Activated naive CD4-positive, alpha-beta T cell treated with anti-CD3 and anti-CD28 coated beads, Interleukin-2, amount 50 U/mL, for 72 hours (primary cell): ENCODE data around the gene GBP2. TPM values are rescaled to one million over a fixed set of nuclear protein-coding genes. Genes with fewer than 3 reads are reported as not detected.
"Not testable (repeated sequence)": the region's sequence is repeated elsewhere in the genome, so short reads cannot be mapped to it uniquely, and the experiment has no call there.

Source experiments
- ATAC-seq, 2 donors: fragments of 150-1000 bp; cut with Tn5 transposase; 2 replicates each; pipeline ENCODE4 v1.10.0; 2021; ENCODE audit warnings: mild to moderate bottlenecking in 2 of 2, moderate library complexity in 2 of 2
- DNase-seq, 2 donors: peaks; one replicate each; pipeline ENCODE4 v3.0.0; 2021 to 2022; ENCODE audit warnings: low spot score in 2 of 2
- H3K27ac Mint-ChIP-seq, 2 donors: one replicate each; pipeline ENCODE4 v1.8.0; 2022; ENCODE audit warnings: mild to moderate bottlenecking in 2 of 2, mixed read lengths in 2 of 2
- H3K36me3 Mint-ChIP-seq, 2 donors: one replicate each; pipeline ENCODE4 v1.8.0; 2022; ENCODE audit warnings: mixed read lengths in 2 of 2
- H3K9me3 Mint-ChIP-seq, 2 donors: one replicate each; pipeline ENCODE4 v1.8.0; 2022; ENCODE audit warnings: mixed read lengths in 2 of 2
- total RNA-seq, 2 donors: library from RNA; stranded (reverse); gene quantifications; one replicate each; pipeline ENCODE4 v1.2.3, GENCODE V29; 2022

GBP2 gene
- total RNA-seq, 2 donors from 2014 or later = 279 to 294 TPM

GRCh38 chr1:89089962-89090361 is 36.0 kb downstream of the GBP2 start:
- no peak for DNase-seq
- Mint-ChIP-seq H3K36me3 (no peaks in the 10 kb centered on the region), H3K9me3 (no peaks in the 10 kb centered on the region), H3K27ac (no peak overlapping the region)
- peak; percentile 37 to 51 for ATAC-seq

DNA sequence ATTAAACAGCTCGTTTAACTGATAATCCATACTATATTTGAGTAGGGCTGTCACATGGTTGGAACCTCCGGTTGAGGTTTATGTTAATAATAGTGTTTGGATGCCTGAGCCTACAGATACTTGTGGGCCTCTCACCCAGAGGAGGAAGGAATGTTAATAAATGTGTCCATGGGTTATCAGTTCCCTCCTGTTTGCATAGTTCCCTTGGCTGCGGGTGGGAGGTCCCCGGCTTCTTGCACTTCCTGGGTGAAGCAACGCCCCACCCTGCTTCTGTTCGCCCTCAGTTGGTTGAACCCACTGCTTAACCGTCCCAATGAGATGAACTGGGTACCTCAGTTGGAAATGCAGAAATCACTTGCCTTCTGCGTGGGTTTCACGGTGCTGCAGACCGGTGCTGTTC is 37.3 kb downstream of the GBP2 start:
- Mint-ChIP-seq H3K27ac (no peak overlapping the region), H3K36me3 (no peaks in the 10 kb centered on the region), H3K9me3 (no peaks in the 10 kb centered on the region)
- no peak for DNase-seq
- ATAC-seq = no peak

DNA sequence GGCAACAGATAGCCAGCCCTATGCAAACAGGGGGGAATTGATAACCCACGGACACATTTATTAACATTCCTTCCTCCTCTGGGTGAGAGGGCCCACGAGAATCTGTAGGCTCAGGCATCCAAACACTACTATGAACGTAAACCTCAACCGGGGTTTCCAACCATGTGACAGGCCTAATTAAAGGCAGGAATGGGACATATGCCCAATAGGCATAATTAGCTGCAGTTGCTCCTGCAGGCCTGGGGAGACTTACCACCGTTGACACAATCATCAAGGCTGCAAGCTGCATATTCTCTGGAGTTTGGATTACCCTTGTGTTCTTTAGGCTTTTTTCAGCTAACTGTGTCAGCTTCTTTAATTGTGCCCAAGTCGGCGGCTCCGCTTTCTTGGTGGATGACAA is 38.7 kb downstream of the GBP2 start:
- H3K27ac Mint-ChIP-seq = no peak overlapping the region
- no peak for ATAC-seq

DNA sequence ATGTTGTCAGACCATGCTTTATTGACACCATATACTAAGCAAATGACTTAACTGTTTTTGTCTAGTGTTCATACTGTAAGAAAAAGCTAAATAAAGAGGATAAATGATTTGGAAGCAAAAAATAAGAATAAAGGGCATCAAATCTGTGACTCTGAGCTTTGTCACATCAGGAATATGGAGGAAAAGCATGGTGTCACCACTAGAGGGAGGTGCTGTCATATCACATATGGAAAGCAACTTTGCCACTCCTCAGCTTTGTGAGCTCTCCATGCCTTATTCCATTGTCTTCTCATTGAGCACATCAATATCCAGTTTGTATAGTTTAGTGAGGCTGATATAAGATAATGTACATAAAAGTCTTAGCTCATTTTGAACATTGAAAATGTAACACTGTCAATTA is 40.1 kb downstream of the GBP2 start:
- Mint-ChIP-seq H3K36me3 (no peaks in the 10 kb centered on the region), H3K9me3 (no peaks in the 10 kb centered on the region), H3K27ac (no peak overlapping the region)
- DNase-seq (peak in 1 of 2 donors; percentile 59), ATAC-seq (peak; percentile 68 to 81)

More for the DNA sequence above, 38.7 kb downstream of the GBP2 start:
- no peaks in the 10 kb centered on the region for H3K9me3 Mint-ChIP-seq
- no peaks in the 10 kb centered on the region for H3K36me3 Mint-ChIP-seq
- DNase-seq = no peak

GRCh38 chr1:89081005-89081404 is 44.9 kb downstream of the GBP2 start:
- Mint-ChIP-seq H3K27ac (no peak overlapping the region), H3K36me3 (peaks cover 8 to 10% of the 10 kb centered on the region in 2 donors), H3K9me3 (peaks cover 0 to 11% of the 10 kb centered on the region in 2 donors)
- DNase-seq (no peak), ATAC-seq (no peak)

DNA sequence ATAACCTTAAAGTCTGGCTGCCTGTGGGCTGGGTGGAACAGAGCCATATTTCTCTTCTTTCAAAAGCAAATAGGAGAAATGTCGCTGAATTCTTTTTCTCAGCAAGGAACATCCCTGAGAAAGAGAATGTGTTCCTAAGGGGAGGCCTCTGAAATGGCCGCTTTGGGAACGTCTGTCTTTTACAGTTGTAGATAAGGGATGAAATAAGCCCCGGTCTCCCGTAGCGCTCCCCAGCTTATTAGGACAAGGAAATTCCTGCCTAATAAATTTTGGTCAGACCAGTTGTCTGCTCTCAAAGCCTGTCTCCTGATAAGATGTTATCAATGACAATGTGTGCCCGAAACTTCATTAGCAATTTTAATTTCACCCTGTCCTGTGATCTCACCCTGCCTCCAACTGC is 45.8 kb downstream of the GBP2 start:
- ATAC-seq = not testable (repeated sequence)

DNA sequence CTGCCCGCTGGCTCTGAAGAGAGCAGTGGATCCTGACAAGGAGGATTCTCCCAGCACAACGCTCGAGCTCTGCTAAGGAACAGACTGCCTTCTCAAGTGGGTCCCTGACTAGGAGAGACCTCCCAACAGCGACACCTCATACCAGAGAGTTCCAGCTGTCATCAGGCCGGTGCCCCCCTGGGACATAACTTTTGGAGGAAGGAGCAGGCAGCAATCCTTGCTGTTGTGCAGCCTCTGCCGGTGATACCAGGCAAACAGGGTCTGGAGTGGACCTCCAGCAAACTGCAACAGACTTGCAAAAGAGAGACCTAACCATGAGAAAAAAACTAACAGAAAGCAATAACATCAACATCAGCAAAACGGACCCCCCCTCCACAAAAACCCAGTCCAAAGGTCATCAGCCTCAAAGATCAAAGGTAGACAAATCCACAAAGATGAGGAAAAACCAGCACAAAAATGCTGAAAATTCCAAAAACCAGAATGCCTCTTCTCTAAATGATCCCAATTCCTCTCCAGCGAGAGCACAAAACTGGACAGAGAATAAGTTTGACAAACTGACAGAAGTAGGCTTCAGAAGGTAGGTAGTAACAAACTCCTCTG is 53.3 kb downstream of the GBP2 start:
- not testable (repeated sequence) for DNase-seq, H3K27ac Mint-ChIP-seq, ATAC-seq
- Mint-ChIP-seq H3K36me3 (peaks cover 19 to 30% of the 10 kb centered on the region in 2 donors), H3K9me3 (peaks cover 15 to 18% of the 10 kb centered on the region in 2 donors)

More for the DNA sequence above, 45.8 kb downstream of the GBP2 start:
- not testable (repeated sequence) for H3K36me3 Mint-ChIP-seq, H3K27ac Mint-ChIP-seq, DNase-seq
- peaks cover 0 to 12% of the 10 kb centered on the region in 2 donors for H3K9me3 Mint-ChIP-seq

GRCh38 chr1:89070509-89070908 is 55.4 kb downstream of the GBP2 start:
- Mint-ChIP-seq H3K9me3 (peaks cover 12 to 15% of the 10 kb centered on the region in 2 donors), H3K27ac (peak overlapping the region; percentile 40 to 92), H3K36me3 (peaks cover 19 to 30% of the 10 kb centered on the region in 2 donors)
- DNase-seq (no peak), ATAC-seq (peak; percentile 39 to 41)

- no peak for ATAC-seq
- H3K9me3 Mint-ChIP-seq = peaks cover 12 to 15% of the 10 kb centered on the region in 2 donors
- H3K36me3 Mint-ChIP-seq = peaks cover 19 to 35% of the 10 kb centered on the region in 2 donors
- peak overlapping the region; percentile 91 to 92 for H3K27ac Mint-ChIP-seq
- no peak for DNase-seq
These were observed 56.0 kb downstream of the GBP2 start for GRCh38 chr1:89069951-89070350.

GRCh38 chr1:89068291-89068690 is 57.6 kb downstream of the GBP2 start:
- ATAC-seq (no peak), DNase-seq (no peak)
- H3K27ac Mint-ChIP-seq = peak overlapping the region in 1 of 2 donors; percentile 51
- H3K9me3 Mint-ChIP-seq = peaks cover 0 to 4% of the 10 kb centered on the region in 2 donors
- H3K36me3 Mint-ChIP-seq = peaks cover 21 to 28% of the 10 kb centered on the region in 2 donors

GRCh38 chr1:89065079-89065868 is 60.6 kb downstream of the GBP2 start, which contains the start of gene GBP1:
Gene GBP1 (minus strand): TSS chr1:89065208. CDS start chr1:89063234, 1,974 bp downstream.
- H3K27ac Mint-ChIP-seq = peak within 1 kb of the TSS; percentile 94 to 96
- DNase-seq (no peak), ATAC-seq (peak; percentile 79 to 82)
- H3K36me3 Mint-ChIP-seq = peaks cover 20 to 40% of the 10 kb centered on the region in 2 donors
- H3K9me3 Mint-ChIP-seq = no peaks in the 10 kb centered on the region

GRCh38 chr1:89064632-89065031 is 61.3 kb downstream of the GBP2 start:
- H3K27ac Mint-ChIP-seq = peak overlapping the region; percentile 94 to 96
- peaks cover 14 to 43% of the 10 kb centered on the region in 2 donors for H3K36me3 Mint-ChIP-seq
- H3K9me3 Mint-ChIP-seq = no peaks in the 10 kb centered on the region
- ATAC-seq (peak; percentile 52 to 61), DNase-seq (no peak)

GRCh38 chr1:89063094-89063493 is 62.8 kb downstream of the GBP2 start:
- Mint-ChIP-seq H3K9me3 (no peaks in the 10 kb centered on the region), H3K27ac (peak overlapping the region in 1 of 2 donors; percentile 94), H3K36me3 (peaks cover 20 to 56% of the 10 kb centered on the region in 2 donors)
- ATAC-seq = no peak
- no peak for DNase-seq

DNA sequence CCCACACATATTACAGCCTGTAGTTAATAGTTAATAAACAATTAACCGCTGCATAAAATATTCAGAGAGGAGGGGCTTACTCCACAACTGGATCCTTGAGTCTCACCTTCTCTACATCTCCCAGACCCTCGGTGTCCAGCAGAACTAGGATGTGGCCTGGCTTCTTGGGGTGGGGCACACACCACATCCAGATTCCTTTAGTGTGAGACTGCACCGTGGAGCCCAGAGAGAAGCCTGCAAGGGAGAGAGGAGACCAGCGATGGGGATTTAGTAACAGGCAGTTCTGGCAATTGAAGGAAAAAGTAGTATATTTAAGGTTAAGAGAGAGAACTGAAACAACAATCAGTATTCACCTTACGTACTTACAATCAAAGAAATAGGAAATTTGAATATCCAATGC is 65.8 kb downstream of the GBP2 start:
- Mint-ChIP-seq H3K36me3 (peaks cover 30 to 75% of the 10 kb centered on the region in 2 donors), H3K27ac (no peak overlapping the region), H3K9me3 (no peaks in the 10 kb centered on the region)
- DNase-seq (no peak), ATAC-seq (no peak)
